Erythroblast (primary cell): ENCODE measurements around the gene DOK7.

Source experiments
- DNase-seq, 2 experiments: peaks; one replicate each; lab custom pipeline; 2025; lab: John Stamatoyannopoulos, UW
- GATA1 ChIP-seq: IDR thresholded peaks from 2 replicates; pipeline ENCODE4 v1.6.1; 2011; ENCODE audit warnings: low read depth, mild to moderate bottlenecking, control low read depth, low read length, moderate library complexity
- POLR2A ChIP-seq: IDR thresholded peaks from 2 replicates; pipeline ENCODE4 v1.6.1; 2011; ENCODE audit warnings: mild to moderate bottlenecking, low read length

DOK7 gene

GRCh38 chr4:3466691-3467600 is 3.8 kb downstream of the DOK7 start:
- DNase-seq: no peak
- TF ChIP-seq POLR2A (no peak), GATA1 (no peak)

- DNase-seq: no peak
- TF ChIP-seq POLR2A (no peak), GATA1 (no peak)
Observed at GRCh38 chr4:3467601-3468031, 4.5 kb downstream of the DOK7 start.

- TF ChIP-seq POLR2A: no peak
- no peak for TF ChIP-seq GATA1
- no peak for DNase-seq
Observed at GRCh38 chr4:3468154-3468553, 5.0 kb downstream of the DOK7 start.

- TF ChIP-seq POLR2A (no peak), GATA1 (no peak)
- no peak for DNase-seq
Observed at GRCh38 chr4:3468804-3469203, 5.7 kb downstream of the DOK7 start.

GRCh38 chr4:3469386-3470243 is 6.5 kb downstream of the DOK7 start:
- DNase-seq: no peak
- TF ChIP-seq POLR2A: no peak
- TF ChIP-seq GATA1: no peak

GRCh38 chr4:3470244-3471097 is 7.4 kb downstream of the DOK7 start:
- DNase-seq: no peak
- TF ChIP-seq GATA1: no peak
- TF ChIP-seq POLR2A: no peak

- DNase-seq: no peak
- TF ChIP-seq POLR2A (no peak), GATA1 (no peak)
Observed at GRCh38 chr4:3471098-3471760, 8.1 kb downstream of the DOK7 start.

- TF ChIP-seq POLR2A (no peak), GATA1 (no peak)
- no peak for DNase-seq
Observed at GRCh38 chr4:3471886-3472285, 8.8 kb downstream of the DOK7 start.

- no peak for TF ChIP-seq GATA1
- TF ChIP-seq POLR2A: no peak
- DNase-seq: no peak
Observed at GRCh38 chr4:3472411-3473141, 9.5 kb downstream of the DOK7 start.

- no peak for DNase-seq
- TF ChIP-seq GATA1: no peak
- TF ChIP-seq POLR2A: no peak
Observed at GRCh38 chr4:3473181-3473950, 10.3 kb downstream of the DOK7 start.

- TF ChIP-seq POLR2A (no peak), GATA1 (no peak)
Observed at GRCh38 chr4:3473996-3474765, 11.1 kb downstream of the DOK7 start.

More at GRCh38 chr4:3473996-3474765, 11.1 kb downstream of the DOK7 start:
- DNase-seq: no peak
